Kidney (tissue), 14 donors: ENCODE results near the gene MSMO1. TPM values are rescaled to one million over a fixed set of nuclear protein-coding genes. Genes with fewer than 3 reads are reported as not detected.

ENCODE experiments used
- DNase-seq, 5 donors: peaks; one replicate each; pipeline ENCODE4 v3.0.0-alpha.2; 2013 to 2020
- FAIRE-seq: peaks from 2 replicates; lab custom pipeline; 2012; peaks lifted over from hg19 to GRCh38; lab: Jason Lieb, UNC
- H3K27ac ChIP-seq, 2 donors: one replicate each; pipeline ENCODE4 v1.7.0; 2013; ENCODE audit warnings: low read depth in 2 of 2, low read length in 2 of 2, inconsistent platforms in 1 of 2
- H3K27me3 ChIP-seq: one replicate; pipeline ENCODE4 v1.7.1; 2013; ENCODE audit warnings: low read length, inconsistent platforms; ENCODE audit not compliant: control insufficient read depth, insufficient read depth
- H3K36me3 ChIP-seq, 3 donors: one replicate each; pipeline versions ENCODE4 v1.7.0 to v1.7.1; 2013; ENCODE audit warnings: low read length in 3 of 3, control low read depth in 1 of 3, inconsistent platforms in 1 of 3; ENCODE audit not compliant: insufficient read depth in 3 of 3, control insufficient read depth in 2 of 3
- H3K4me1 ChIP-seq, 3 donors: one replicate each; pipeline versions ENCODE4 v1.7.0 to v1.7.1; 2013; ENCODE audit warnings: low read length in 3 of 3, inconsistent platforms in 1 of 3, low read depth in 1 of 3; ENCODE audit not compliant: control insufficient read depth in 2 of 3, insufficient read depth in 2 of 3
- H3K4me3 ChIP-seq, 3 donors: one replicate each; pipeline versions ENCODE4 v1.7.0 to v1.8.1; 2013; ENCODE audit warnings: low read length in 3 of 3, control low read depth in 1 of 3, inconsistent platforms in 1 of 3
- H3K9ac ChIP-seq, 3 donors: one replicate each; pipeline versions ENCODE4 v1.7.0 to v1.7.1; 2013; ENCODE audit warnings: low read length in 3 of 3, control low read depth in 1 of 3, inconsistent platforms in 1 of 3
- H3K9me3 ChIP-seq, 3 donors: one replicate each; pipeline versions ENCODE4 v1.7.0 to v1.7.1; 2013; ENCODE audit warnings: low read length in 3 of 3, control low read depth in 1 of 3, inconsistent platforms in 1 of 3; ENCODE audit not compliant: control insufficient read depth in 2 of 3, insufficient read depth in 1 of 3
- CTCF ChIP-seq: IDR thresholded peaks from 3 replicates; pipeline ENCODE4 v1.5.1; 2012; ENCODE audit warnings: mild to moderate bottlenecking, moderate library complexity, borderline replicate concordance; ENCODE audit not compliant: insufficient read depth; ENCODE audit errors: extremely low read depth
- intact Hi-C: fragments of 100-400 bp; cut with DNase I; formaldehyde crosslinking; loops from one replicate; pipeline ENCODE4 v1.11.1; 2022
- polyA plus RNA-seq: library from polyadenylated mRNA; stranded (reverse); fragments of 350-450 nt; fragmentation: Illumina TruSeq; extraction: RNeasy Lipid Tissue Mini Kit (QIAGEN cat#74804); gene quantifications from one replicate; pipeline ENCODE4 v1.2.3, GENCODE V29; 2014; ENCODE audit warnings: low read depth, low replicate concordance; ENCODE audit not compliant: insufficient read depth
- total RNA-seq: library from RNA; stranded (reverse); fragmentation: NEBNext Ultra II Directional; extraction: Animal tissue kit (Norgen Biotek cat#: 25700); gene quantifications from one replicate; pipeline ENCODE4 v1.2.1, GENCODE V29; 2021
- donor health status: control.
- donor health status: control.
- donor health status: control.
- donor health status: control.
- donor health status: control.
- donor health status: DM: yes; HTN: yes; CAD: no.
- donor health status: Normal renal cell carcinoma (clear cell type).

The MSMO1 gene
- total and polyA plus RNA-seq, 2 donors from 2014 or later, result 32.4 to 91.4 TPM

GRCh38 chr4:165302658-165303057, 24.8 kb upstream of the MSMO1 start:
- TF ChIP-seq CTCF, result no peak

GRCh38 chr4:165308166-165308565, 19.3 kb upstream of the MSMO1 start:
- no peak for DNase-seq
- no peak for FAIRE-seq
- Histone ChIP-seq H3K9me3 (no peaks in the 10 kb centered on the region), H3K4me1 (no peaks in the 10 kb centered on the region), H3K27ac (no peak overlapping the region), H3K36me3 (peaks cover 0 to 4% (median 0%) of the 10 kb centered on the region in 3 donors), H3K9ac (no peak overlapping the region), H3K4me3 (no peak overlapping the region), H3K27me3 (no peaks in the 10 kb centered on the region)
- TF ChIP-seq CTCF, result no peak
- intact Hi-C loops, result no loop called here

More at GRCh38 chr4:165302658-165303057, 24.8 kb upstream of the MSMO1 start:
- Histone ChIP-seq H3K9me3 (no peaks in the 10 kb centered on the region), H3K36me3 (peaks cover 0 to under 1% (median 0%) of the 10 kb centered on the region in 3 donors), H3K4me1 (peaks cover 0 to 2% (median 0%) of the 10 kb centered on the region in 3 donors), H3K4me3 (no peak overlapping the region), H3K9ac (no peak overlapping the region), H3K27ac (no peak overlapping the region), H3K27me3 (no peaks in the 10 kb centered on the region)
- DNase-seq, result no peak
- FAIRE-seq, result no peak
- intact Hi-C loops, result no loop called here

GRCh38 chr4:165308606-165309005, 18.9 kb upstream of the MSMO1 start:
- H3K27me3 ChIP-seq, result no peaks in the 10 kb centered on the region
- H3K27ac ChIP-seq, result no peak overlapping the region
- no peak overlapping the region for H3K4me3 ChIP-seq
- no peak for DNase-seq
- no peak for FAIRE-seq
- no peaks in the 10 kb centered on the region for H3K9me3 ChIP-seq
- peaks cover 0 to 4% (median 0%) of the 10 kb centered on the region in 3 donors for H3K36me3 ChIP-seq
- no peaks in the 10 kb centered on the region for H3K4me1 ChIP-seq
- no peak for TF ChIP-seq CTCF
- intact Hi-C loops, result no loop called here
- H3K9ac ChIP-seq, result no peak overlapping the region

GRCh38 chr4:165309456-165309855, 18.0 kb upstream of the MSMO1 start:
- no peak for FAIRE-seq
- intact Hi-C loops, result no loop called here

More at GRCh38 chr4:165309456-165309855, 18.0 kb upstream of the MSMO1 start:
- TF ChIP-seq CTCF, result no peak
- Histone ChIP-seq H3K4me3 (no peak overlapping the region), H3K4me1 (no peaks in the 10 kb centered on the region), H3K9me3 (no peaks in the 10 kb centered on the region), H3K27ac (no peak overlapping the region), H3K27me3 (no peaks in the 10 kb centered on the region), H3K9ac (no peak overlapping the region), H3K36me3 (peaks cover 0 to 4% (median 0%) of the 10 kb centered on the region in 3 donors)
- no peak for DNase-seq
